ENCODE data around the gene PNPLA5. TPM values are rescaled to one million over a fixed set of nuclear protein-coding genes. Genes with fewer than 3 reads are reported as not detected.
"Not testable (repeated sequence)": the region's sequence is repeated elsewhere in the genome, so short reads cannot be mapped to it uniquely, and the experiment has no call there.

The PNPLA5 gene
- total RNA-seq, 1 experiment from 2014 or later: not detected

DNA sequence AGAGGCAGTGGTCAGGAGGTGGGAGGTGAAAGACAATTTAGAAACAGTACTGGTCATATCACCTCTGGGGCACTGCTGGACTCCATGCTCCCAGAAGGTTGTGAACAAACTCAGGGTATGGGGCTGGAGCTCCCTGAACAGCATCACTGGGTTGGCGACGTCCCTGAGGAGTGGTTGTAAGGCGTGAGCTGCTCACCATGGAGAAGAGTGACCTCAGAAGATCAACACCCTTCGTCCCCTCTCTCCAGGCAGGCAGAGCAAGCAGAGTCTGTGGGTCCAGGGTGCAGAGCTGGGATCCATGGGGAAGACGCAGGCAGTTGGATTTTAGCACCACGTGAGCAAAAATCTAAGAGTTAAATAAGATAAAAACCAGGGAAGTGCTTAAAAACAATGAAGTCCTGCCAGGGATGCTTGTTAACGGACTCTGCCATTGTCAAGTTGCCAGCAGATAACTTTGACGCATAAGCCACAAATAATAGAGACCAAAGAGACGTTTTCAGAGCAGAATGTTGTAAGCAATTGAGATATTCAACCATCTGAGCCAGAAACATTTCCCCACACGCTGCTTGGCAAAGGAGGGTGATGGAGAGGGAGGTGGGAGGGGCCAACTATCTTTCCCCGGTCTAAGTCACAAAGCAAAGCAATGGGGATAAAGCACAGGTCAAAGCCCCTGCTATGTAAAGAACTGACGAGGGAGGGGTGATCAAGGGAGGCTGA lies 13.6 kb downstream of the PNPLA5 start:
- no peaks in the 10 kb centered on the region for H3K4me1 ChIP-seq (ENCODE audit: insufficient read depth, low read length)
- DNase-seq: no peak
- no peaks in the 10 kb centered on the region for H3K36me3 ChIP-seq (ENCODE audit: low read depth, low read length)
- ATAC-seq: no peak
- H3K4me2 ChIP-seq (ENCODE audit: low read length): no peak overlapping the region
- H3K4me3 ChIP-seq (ENCODE audit: low read length): no peak overlapping the region
- H4K20me1 ChIP-seq (ENCODE audit: low read length): no peaks in the 10 kb centered on the region
- H3K9me2 ChIP-seq (replicated peaks; ENCODE audit: low read length): no peaks in the 10 kb centered on the region
- no peak overlapping the region for H3K9ac ChIP-seq (ENCODE audit: low read length)
- no peak for TF ChIP-seq EZH2 (IDR thresholded peaks at IDR 0.05; ENCODE audit: low read length, unreplicated experiment)
- TF ChIP-seq, protein P1, sequence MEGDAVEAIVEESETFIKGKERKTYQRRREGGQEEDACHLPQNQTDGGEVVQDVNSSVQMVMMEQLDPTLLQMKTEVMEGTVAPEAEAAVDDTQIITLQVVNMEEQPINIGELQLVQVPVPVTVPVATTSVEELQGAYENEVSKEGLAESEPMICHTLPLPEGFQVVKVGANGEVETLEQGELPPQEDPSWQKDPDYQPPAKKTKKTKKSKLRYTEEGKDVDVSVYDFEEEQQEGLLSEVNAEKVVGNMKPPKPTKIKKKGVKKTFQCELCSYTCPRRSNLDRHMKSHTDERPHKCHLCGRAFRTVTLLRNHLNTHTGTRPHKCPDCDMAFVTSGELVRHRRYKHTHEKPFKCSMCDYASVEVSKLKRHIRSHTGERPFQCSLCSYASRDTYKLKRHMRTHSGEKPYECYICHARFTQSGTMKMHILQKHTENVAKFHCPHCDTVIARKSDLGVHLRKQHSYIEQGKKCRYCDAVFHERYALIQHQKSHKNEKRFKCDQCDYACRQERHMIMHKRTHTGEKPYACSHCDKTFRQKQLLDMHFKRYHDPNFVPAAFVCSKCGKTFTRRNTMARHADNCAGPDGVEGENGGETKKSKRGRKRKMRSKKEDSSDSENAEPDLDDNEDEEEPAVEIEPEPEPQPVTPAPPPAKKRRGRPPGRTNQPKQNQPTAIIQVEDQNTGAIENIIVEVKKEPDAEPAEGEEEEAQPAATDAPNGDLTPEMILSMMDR (conservative IDR thresholded peaks at IDR 0.05; ENCODE audit: low read depth, low read length): no peak
- TF ChIP-seq EZH2phosphoT487 (IDR thresholded peaks at IDR 0.05; ENCODE audit: borderline replicate concordance, low read length): no peak
- H3K27me3 ChIP-seq (ENCODE audit: low read length): peaks cover 10% of the 10 kb centered on the region
- H3K79me2 ChIP-seq (ENCODE audit: low read length): no peaks in the 10 kb centered on the region
- POLR2A ChIA-PET (ENCODE audit: unreplicated experiment): no interaction called here
- intact Hi-C loops (cut with micrococcal nuclease): no loop called here
- H2AFZ ChIP-seq (ENCODE audit: low read length): no peak overlapping the region
- no peaks in the 10 kb centered on the region for H3K9me3 ChIP-seq (ENCODE audit: low read length)
- CTCF ChIA-PET: no interaction called here
- BruUV-seq (replicated peaks): no TSS peak
- no peaks in the 10 kb centered on the region for H3F3A ChIP-seq (ENCODE audit: low read length, unreplicated experiment)
- no peak overlapping the region for H3K27ac ChIP-seq (ENCODE audit: low read length)

DNA sequence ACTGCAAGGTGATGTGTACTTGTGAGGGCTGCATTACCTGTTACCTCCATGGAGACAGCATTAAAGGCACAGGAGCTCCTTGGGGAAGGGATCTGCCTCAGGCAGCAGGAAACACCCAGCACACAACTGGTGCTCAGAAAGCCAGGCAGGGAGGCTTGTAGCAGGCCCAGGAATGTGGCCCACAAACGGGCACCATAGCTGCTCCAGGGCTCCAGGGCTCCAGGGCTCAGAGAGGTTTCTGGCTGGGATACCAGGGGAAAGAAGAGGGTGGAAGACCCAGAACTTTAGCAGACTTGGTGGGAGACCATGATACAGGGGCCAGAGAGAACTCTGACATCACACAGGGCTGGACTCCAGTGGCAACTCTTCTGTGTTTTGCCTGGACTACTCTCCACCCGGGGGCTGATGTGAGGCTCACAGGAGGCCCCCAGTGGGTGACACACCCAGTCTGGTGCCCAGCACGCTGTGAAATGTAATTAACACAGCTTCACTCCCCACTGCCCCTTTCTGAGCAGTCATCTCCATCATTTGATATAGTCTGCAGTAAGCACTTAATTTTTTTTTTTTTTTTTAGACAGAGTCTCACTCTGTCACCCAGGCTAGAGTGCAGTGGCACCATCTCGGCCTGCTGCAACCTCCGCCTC lies 14.8 kb downstream of the PNPLA5 start:
- no peak overlapping the region for H3K4me3 ChIP-seq (ENCODE audit: low read length)
- H3K9ac ChIP-seq (ENCODE audit: low read length): no peak overlapping the region
- no peak overlapping the region for H3K27ac ChIP-seq (ENCODE audit: low read length)
- DNase-seq (no peak), ATAC-seq (no peak)
- H3F3A ChIP-seq (ENCODE audit: low read length, unreplicated experiment): no peaks in the 10 kb centered on the region
- no TSS peak for BruUV-seq (replicated peaks)
- H3K36me3 ChIP-seq (ENCODE audit: low read depth, low read length): no peaks in the 10 kb centered on the region
- POLR2A ChIA-PET (ENCODE audit: unreplicated experiment): no interaction called here
- intact Hi-C loops (cut with micrococcal nuclease): no loop called here
- H3K4me1 ChIP-seq (ENCODE audit: insufficient read depth, low read length): no peaks in the 10 kb centered on the region
- CTCF ChIA-PET: no interaction called here
- H3K9me3 ChIP-seq (ENCODE audit: low read length): no peaks in the 10 kb centered on the region
- no peaks in the 10 kb centered on the region for H3K79me2 ChIP-seq (ENCODE audit: low read length)
- H4K20me1 ChIP-seq (ENCODE audit: low read length): no peaks in the 10 kb centered on the region
- no peaks in the 10 kb centered on the region for H3K9me2 ChIP-seq (replicated peaks; ENCODE audit: low read length)
- H2AFZ ChIP-seq (ENCODE audit: low read length): no peak overlapping the region
- no peak overlapping the region for H3K4me2 ChIP-seq (ENCODE audit: low read length)
- TF ChIP-seq EZH2 (IDR thresholded peaks at IDR 0.05; ENCODE audit: low read length, unreplicated experiment) (no peak), EZH2phosphoT487 (IDR thresholded peaks at IDR 0.05; ENCODE audit: borderline replicate concordance, low read length) (no peak)
- TF ChIP-seq, protein P1 (conservative IDR thresholded peaks at IDR 0.05; ENCODE audit: low read depth, low read length): no peak
- H3K27me3 ChIP-seq (ENCODE audit: low read length): peaks cover 10% of the 10 kb centered on the region

DNA sequence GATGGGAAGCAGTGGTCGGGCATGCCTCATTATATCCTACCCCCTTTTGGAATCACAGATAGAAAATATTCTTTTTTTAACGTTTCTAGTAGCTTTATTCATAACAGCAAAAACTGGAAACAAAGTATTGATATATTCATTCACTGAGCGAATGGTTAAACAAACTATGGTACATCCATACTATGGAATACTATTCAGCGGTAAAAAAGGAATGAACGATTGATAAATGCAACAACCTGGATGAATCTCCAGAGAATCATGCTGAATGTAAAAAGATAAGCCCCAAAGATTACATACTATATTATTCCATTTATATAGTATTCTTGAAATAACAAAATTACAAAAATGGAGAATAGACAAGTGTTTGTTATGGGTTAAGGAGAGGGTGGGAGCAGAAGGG lies 22.0 kb downstream of the PNPLA5 start:
- intact Hi-C loops (cut with micrococcal nuclease): no loop called here
- H3K4me1 ChIP-seq (ENCODE audit: insufficient read depth, low read length): no peaks in the 10 kb centered on the region
- H3K36me3 ChIP-seq (ENCODE audit: low read depth, low read length): no peaks in the 10 kb centered on the region
- no peak overlapping the region for H2AFZ ChIP-seq (ENCODE audit: low read length)
- no peaks in the 10 kb centered on the region for H3K9me2 ChIP-seq (replicated peaks; ENCODE audit: low read length)
- no peaks in the 10 kb centered on the region for H3F3A ChIP-seq (ENCODE audit: low read length, unreplicated experiment)
- no peaks in the 10 kb centered on the region for H3K79me2 ChIP-seq (ENCODE audit: low read length)
- ChIA-PET POLR2A (ENCODE audit: unreplicated experiment) (no interaction called here), CTCF (no interaction called here)
- H3K27me3 ChIP-seq (ENCODE audit: low read length): peaks cover 14% of the 10 kb centered on the region; the same call in 1 of the 2 replicates
- ATAC-seq (no peak), DNase-seq (no peak)
- no peaks in the 10 kb centered on the region for H3K9me3 ChIP-seq (ENCODE audit: low read length)
- no peak overlapping the region for H3K4me3 ChIP-seq (ENCODE audit: low read length)
- TF ChIP-seq, protein P1 (conservative IDR thresholded peaks at IDR 0.05; ENCODE audit: low read depth, low read length): no peak
- TF ChIP-seq EZH2phosphoT487 (IDR thresholded peaks at IDR 0.05; ENCODE audit: borderline replicate concordance, low read length) (no peak), EZH2 (IDR thresholded peaks at IDR 0.05; ENCODE audit: low read length, unreplicated experiment) (no peak)
- H3K9ac ChIP-seq (ENCODE audit: low read length): no peak overlapping the region
- no peaks in the 10 kb centered on the region for H4K20me1 ChIP-seq (ENCODE audit: low read length)
- H3K27ac ChIP-seq (ENCODE audit: low read length): no peak overlapping the region
- no peak overlapping the region for H3K4me2 ChIP-seq (ENCODE audit: low read length)
- BruUV-seq (replicated peaks): no TSS peak

DNA sequence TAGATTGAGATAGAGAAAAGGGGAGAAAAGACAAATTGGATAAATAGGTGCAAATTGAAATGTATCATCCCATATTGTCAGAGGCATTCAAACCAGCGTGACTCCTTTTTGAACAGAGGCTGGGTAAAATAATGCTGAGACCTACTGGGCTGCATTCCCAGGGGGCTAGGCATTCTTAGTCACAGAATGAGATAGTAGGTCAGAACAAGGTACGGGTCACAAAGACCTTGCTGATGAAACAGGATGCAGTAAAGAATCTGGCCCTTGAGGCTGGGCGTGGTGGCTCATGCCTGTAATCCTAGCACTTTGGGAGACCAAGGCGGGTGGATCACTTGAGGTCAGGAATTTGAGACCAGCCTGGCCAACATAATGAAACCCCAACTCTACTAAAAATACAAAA lies 22.8 kb downstream of the PNPLA5 start:
- intact Hi-C loops (cut with micrococcal nuclease); BruUV-seq (replicated peaks); H3K9me2 ChIP-seq (replicated peaks; ENCODE audit: low read length): not testable (repeated sequence)

More for the DNA sequence above, 22.8 kb downstream of the PNPLA5 start:
- CTCF ChIA-PET; H2AFZ ChIP-seq (ENCODE audit: low read length); H3K4me2 ChIP-seq (ENCODE audit: low read length); ATAC-seq; H3K4me3 ChIP-seq (ENCODE audit: low read length); H3K4me1 ChIP-seq (ENCODE audit: insufficient read depth, low read length); H3F3A ChIP-seq (ENCODE audit: low read length, unreplicated experiment); H3K36me3 ChIP-seq (ENCODE audit: low read depth, low read length); H3K27ac ChIP-seq (ENCODE audit: low read length); POLR2A ChIA-PET (ENCODE audit: unreplicated experiment); H3K9me3 ChIP-seq (ENCODE audit: low read length); DNase-seq; H3K9ac ChIP-seq (ENCODE audit: low read length); H3K79me2 ChIP-seq (ENCODE audit: low read length); H4K20me1 ChIP-seq (ENCODE audit: low read length): not testable (repeated sequence)
- peaks cover 17% of the 10 kb centered on the region for H3K27me3 ChIP-seq (ENCODE audit: low read length)
